GM18951 (cell line): ENCODE measurements around the gene GEMIN5.

Source experiments
- POLR2A ChIP-seq: IDR thresholded peaks from 4 replicates; pipeline ENCODE4 v1.6.1; 2011; ENCODE audit warnings: mild to moderate bottlenecking; ENCODE audit not compliant: insufficient read length, insufficient read depth; ENCODE audit errors: extremely low read depth
- in situ Hi-C: fragments of 300-500 bp; cut with MboI; formaldehyde crosslinking; loops from one replicate; pipeline ENCODE4 v1.12.0; 2022; ENCODE audit warnings: low sequenced_read_pairs, mixed read lengths, inconsistent platforms; ENCODE audit not compliant: unreplicated experiment

The GEMIN5 gene

DNA sequence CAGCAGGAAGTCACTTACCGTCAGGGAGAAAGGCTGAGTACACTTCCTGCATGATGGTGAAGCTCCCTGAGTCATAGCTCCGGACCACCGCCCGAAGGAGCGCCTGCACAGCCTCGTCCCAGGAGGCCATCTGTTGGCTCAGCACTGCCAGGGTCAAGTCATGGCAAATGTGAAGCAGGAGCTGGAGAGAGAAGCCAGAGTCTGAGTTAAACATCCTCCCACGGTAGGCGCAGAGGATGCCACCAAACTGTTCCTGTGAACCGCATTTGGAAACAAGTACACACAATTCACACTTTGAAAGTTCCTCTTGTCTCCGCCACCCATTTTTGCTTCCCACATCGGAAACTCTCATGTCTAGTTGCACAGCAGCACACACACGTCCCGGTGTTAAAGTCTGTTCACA is 45.6 kb downstream of the GEMIN5 start:
- no peak for TF ChIP-seq POLR2A
- in situ Hi-C loops, result no loop called here

DNA sequence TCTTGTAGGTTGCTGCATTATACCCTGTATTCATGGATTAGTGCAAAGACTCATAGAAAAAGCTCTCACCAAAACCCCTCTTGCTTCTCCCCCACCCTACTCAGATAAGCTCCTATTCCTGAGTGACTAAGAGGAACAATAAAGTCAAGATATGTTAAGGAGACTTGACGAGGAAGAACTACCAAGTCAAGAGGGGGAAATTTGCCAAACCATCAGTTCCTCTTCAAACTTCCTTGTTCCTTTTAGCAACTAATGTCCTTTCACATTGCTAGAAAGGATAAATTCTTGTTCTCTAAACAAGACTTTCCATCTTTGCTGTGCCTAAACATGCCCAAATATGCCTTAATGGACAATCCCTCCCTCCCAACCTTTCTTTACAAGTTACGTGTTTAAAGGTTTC is 52.6 kb downstream of the GEMIN5 start:
- in situ Hi-C loops, result no loop called here
- TF ChIP-seq POLR2A, result no peak

DNA sequence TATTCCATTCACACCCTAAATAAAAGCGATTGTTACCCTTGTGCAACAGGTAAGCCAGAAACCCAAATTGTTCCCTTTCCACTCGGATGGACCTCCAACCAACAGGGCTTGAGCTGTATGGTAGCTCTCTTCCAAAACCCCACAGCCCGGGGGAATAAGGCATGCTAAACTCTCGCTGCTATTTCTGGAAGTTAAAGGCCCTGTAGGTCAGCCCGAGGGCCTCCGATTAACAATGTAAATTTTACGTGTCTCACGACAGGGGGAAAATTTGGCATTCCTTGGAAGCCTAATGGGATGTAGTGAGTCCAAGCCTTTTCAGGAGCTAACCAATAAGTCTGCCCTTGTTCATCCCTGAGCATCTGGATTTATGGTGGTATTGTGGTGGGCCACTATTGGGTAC is 53.6 kb downstream of the GEMIN5 start:
- in situ Hi-C loops, result no loop called here

DNA sequence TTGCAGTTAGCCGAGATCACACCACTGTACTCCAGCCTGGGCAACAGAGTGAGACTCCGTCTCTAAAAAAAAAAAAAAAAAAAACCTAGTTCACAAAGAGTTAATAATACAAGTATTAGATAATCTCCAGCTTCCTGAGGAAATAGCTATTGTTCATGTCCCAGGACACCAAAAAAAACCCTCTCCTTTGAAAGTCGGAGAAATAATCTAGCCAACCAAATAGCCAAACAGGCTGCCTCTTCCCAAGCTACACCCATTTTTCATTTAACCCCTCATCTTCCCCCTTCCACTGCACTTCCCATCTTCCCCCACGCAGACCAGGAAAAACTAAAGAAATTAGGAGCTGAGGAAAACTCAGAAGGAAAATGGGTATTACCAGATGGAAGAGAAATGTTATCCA is 56.0 kb downstream of the GEMIN5 start:
- in situ Hi-C loops, result no loop called here
- TF ChIP-seq POLR2A, result no peak

More for the DNA sequence above, 53.6 kb downstream of the GEMIN5 start:
- TF ChIP-seq POLR2A, result no peak

DNA sequence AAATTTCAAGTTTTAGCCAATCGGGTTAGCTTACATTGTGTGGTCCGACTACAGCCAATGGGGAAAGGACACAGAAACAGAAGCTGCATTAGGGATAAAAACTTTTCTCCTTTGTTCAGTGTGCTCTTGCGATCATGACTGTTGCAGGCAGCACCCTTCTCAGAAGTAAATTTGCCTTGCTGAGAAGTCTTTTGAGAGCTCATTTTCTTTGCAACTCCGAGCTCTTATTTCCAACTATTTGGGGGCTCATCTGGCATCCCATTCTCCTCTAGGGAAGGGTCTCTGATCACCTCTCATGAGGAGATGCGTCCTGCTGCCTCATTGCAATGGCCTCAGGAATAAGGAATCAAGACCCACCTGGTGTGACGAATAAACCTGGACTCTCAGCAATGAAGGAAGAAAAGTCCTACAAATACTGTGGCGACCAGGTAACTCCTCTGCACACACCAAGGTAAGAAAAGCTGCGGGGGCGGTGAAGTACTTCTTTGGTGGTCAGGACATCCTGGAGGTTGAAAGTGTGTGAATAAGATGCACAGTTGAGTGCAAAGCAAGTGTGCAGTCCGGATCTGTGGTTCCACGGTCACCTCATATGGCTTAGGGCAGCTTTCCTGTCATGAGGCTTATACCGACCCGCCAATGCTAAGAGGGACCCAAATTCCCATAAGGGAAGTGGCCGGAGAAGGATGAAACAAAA is 59.2 kb downstream of the GEMIN5 start:
- in situ Hi-C loops, result no loop called here
- TF ChIP-seq POLR2A, result no peak

DNA sequence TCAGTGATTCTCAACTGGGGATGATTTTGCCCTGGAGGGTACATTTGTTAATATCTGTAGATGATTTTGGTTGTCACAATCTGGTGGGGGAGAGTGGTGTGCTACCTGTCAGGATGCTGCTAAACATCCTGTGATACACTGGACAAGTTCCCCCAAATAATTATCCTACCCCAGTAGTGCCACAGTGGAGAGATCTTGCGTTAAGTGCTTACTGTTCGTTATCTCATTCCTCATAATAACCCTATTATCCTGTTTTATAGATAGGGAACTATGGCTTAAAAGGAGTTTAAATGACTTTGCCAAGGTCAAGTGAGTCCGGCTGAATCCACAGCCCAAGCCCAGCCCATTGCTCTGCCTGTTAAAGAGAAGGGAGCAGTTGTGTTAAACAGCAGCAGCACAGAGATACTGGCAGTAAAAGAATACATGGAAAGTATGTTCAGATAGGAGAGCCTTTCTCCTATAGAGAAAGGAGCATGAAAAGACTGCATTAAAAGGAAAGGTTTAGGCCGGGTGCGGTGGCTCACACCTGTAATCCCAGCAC is 64.2 kb downstream of the GEMIN5 start:
- in situ Hi-C loops, result no loop called here
- no peak for TF ChIP-seq POLR2A

DNA sequence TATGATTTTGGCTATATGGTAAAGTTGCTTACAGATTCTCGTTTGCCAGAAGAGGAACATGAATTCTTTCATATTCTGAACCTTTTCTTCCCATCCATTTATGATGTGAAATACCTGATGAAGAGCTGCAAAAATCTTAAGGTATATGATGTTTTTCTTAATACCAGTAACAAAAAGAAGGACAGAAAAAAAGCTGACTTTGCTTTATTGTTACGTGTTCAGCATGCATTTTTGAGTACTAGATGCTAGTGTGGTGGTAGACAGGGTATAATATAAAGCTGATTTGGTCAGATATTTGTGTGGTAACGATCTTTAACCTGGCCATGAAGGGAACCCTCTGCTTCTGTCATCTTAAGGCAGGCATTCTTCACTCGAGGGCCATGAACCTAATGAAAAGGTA is 66.3 kb downstream of the GEMIN5 start:
- in situ Hi-C loops, result no loop called here
- no peak for TF ChIP-seq POLR2A

DNA sequence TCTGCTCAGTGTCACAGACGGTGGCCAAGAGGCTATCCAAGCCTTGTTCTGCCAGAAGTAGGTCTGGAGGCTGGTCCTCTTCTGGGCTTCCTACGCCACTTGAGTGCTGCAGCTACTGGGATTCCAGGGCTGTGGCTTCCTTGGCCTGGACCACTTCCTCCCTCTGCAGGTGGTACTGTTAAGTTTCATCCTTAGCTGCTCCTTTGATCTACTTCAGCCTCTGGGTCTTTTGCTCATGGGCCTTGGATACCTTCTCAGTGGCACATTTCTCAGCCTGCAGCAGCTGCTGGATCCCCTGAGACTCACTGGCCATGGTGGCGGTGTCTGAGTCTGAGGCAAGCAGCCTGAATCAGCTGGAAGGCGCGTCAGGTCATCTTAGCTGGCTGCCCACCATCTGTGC is 69.3 kb downstream of the GEMIN5 start:
- in situ Hi-C loops, result no loop called here
- no peak for TF ChIP-seq POLR2A

DNA sequence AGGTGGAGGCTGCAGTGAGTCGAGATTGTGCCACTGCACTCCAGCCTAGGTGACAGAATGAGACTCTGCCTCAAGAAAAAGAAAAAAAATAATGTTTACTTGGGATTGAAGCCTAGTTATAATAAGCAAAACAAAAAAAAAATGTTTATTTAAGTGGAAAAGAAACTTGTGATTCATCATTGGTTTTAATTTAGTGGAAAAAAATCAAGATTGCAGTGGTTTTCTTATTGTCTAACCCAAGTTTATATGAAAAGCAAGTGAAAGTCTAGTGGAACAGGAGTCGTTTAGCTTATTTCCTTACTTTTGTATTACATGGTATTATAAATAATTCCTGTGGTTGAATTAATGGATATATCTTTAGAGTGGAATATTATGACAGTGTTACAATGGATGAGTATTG is 71.2 kb downstream of the GEMIN5 start:
- in situ Hi-C loops, result no loop called here

DNA sequence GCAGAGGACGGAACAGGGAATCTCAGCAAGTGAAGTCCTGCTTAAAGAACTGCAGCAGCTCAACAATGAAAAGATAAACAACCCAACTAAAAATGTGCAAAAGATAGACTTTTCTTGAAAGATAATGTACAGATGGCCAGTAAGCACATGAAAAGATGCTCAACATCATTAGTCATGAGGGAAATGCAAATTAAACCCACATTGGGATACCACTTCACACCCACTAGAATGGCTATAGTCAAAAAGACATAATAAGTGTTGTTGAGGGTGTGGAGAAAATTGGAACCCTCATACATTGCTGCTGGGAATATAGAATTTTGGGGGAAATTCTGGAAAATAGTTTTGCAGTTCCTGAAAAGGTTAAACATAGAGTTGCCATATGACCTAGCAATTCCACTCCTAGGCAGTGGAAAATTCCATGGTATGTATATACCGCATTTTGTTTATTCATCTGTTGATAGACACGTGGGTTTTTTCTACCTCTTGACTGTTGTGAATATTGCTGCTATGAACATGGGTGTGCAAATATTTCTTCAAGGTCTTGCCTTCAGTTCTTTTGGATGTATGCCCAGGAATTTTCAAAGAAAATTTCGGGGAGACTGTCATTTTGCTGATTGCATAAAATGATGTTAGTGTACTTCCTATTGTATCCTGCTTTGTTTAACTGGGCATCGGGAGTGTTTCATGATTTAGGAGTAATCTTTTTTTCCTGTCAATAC is 72.4 kb downstream of the GEMIN5 start:
- in situ Hi-C loops, result no loop called here

More for the DNA sequence above, 71.2 kb downstream of the GEMIN5 start:
- TF ChIP-seq POLR2A, result no peak

DNA sequence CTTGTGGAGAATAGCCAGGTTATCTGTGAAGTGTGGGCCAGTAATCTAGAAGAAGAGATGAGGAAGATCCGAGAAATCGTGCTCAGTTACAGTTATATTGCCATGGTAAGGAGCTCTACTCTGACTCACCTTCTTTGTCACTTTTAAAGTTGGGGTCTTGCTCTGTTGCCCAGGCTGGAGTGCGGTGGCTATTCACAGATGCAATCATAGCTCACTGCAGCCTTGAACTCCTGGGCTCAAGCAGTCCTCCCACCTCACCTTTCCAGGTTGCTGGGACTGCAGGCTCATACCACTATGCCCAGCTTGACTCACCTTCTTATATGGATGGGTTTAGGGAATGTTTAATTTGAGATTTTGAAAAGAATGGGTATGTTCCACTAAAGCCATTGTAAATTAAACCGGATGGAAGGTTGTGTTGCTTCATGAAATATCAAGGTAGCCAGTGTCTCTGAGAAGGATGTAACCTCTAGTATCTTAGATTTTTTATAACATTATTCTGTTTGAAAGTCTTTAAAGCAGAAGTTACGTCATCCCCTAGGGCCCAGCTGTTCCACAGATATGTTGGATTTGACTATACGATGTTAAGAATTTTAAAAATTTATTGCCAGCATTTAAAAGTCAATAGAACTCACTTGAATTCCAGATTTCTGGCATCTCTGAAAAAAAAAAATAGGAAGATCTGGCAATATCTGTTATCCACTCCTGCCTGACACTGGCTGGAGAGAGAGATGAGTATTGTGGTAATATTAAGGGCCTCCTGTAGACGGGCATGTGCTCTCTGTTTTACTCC is 74.5 kb downstream of the GEMIN5 start:
- TF ChIP-seq POLR2A, result no peak
- in situ Hi-C loops, result no loop called here

More for the DNA sequence above, 72.4 kb downstream of the GEMIN5 start:
- TF ChIP-seq POLR2A, result no peak

DNA sequence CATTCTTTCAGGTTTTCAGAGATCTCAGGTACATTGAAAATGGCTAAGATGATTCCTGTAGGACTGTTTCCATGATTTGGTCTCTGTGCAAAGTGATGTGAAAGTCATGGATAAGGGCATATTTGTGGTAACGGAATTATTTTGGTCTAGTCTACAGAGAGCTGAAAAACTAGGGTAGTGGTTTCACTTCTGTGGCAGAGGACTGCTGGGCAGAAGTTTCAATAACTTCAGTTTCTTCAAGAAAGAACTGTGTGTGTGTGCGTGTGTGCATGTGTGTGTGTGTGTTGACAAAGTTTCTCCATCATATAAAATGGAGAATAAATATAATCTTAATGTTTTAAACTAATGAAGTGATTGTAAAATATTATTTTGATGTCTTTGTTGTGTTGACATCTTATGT is 75.2 kb downstream of the GEMIN5 start:
- in situ Hi-C loops, result no loop called here
- TF ChIP-seq POLR2A, result no peak

DNA sequence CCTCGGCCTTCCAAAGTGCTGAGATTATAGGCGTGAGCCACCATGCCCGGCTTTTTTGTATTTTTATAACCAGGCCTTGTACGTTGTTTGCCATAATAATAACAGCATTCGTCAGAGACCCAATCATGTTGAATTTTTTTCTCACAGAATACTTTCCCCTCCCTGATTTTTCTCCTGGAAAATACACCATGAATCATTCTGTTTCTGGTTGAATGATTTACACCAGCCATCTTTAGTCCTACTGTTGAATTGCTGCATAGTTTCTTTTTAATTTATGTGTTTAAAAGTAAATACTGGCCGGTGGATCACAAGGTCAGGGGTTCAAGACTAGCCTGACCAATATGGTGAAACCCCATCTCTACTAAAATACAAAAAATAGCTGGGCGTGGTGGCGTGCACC is 76.1 kb downstream of the GEMIN5 start:
- in situ Hi-C loops, result no loop called here
- no peak for TF ChIP-seq POLR2A
